SKM-1 treated with dmso at 0.1 percent for 144 hours (cell line): ENCODE measurements around the gene KLRC4.
"Not testable (repeated sequence)": the region's sequence is repeated elsewhere in the genome, so short reads cannot be mapped to it uniquely, and the experiment has no call there.

ENCODE experiments used
- DNase-seq: peaks from one replicate; lab custom pipeline; 2025; ENCODE audit not compliant: unreplicated experiment; lab: John Stamatoyannopoulos, UW

Gene KLRC4

DNA sequence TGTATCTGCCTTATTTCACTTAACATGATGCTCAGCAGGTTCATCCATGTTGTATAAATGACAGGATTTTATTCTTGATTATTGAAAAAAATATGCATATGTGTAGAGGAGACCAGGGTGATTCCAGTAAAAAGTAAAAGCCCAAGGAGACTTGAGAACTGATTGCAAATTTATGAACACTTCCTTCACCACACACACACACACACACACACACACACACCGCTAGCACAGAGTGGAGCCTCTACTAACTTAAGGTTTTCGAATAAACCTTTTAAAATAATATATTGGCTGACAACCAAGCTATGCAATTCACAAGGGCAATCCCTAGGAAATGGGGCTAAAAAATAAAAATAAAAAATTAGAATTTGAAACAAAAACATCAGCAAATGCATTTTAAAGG, 11.4 kb downstream of the KLRC4 start:
- DNase-seq, result no peak

- no peak for DNase-seq
Measured at GRCh38 chr12:10397296-10397695, 12.3 kb downstream of the KLRC4 start.

- not testable (repeated sequence) for DNase-seq
Measured at GRCh38 chr12:10396176-10396575, 13.4 kb downstream of the KLRC4 start.

GRCh38 chr12:10395390-10395998, 14.1 kb downstream of the KLRC4 start:
- peak; percentile 36 for DNase-seq

DNA sequence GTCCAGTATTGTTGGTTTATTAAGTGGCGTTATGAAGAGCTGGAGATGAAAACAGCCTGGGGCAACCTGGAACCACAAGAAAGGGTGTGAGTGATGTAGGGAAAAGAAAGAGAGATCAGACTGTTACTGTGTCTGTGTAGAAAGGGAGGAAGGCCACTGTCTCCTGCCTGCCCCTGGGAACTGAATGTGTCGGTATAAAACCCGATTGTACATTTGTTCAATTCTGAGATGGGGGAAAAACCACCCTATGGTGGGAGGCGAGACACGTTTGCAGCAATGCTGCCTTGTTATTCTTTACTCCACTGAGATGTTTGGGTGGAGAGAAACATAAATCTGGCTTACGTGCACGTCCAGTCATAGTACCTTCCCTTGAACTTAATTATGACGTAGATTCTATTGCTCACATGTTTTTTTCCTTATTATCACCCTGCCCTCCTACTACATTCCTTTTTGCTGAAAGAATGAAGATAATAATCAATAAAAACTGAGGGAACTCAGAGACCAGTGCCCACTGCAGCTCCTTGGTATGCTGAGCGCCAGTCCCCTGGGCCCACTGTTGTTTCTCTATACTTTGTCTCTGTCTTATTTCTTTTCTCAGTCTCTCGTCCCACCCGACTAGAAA, 14.9 kb downstream of the KLRC4 start:
- DNase-seq, result not testable (repeated sequence)

GRCh38 chr12:10393291-10393690, 16.3 kb downstream of the KLRC4 start:
- no peak for DNase-seq

DNA sequence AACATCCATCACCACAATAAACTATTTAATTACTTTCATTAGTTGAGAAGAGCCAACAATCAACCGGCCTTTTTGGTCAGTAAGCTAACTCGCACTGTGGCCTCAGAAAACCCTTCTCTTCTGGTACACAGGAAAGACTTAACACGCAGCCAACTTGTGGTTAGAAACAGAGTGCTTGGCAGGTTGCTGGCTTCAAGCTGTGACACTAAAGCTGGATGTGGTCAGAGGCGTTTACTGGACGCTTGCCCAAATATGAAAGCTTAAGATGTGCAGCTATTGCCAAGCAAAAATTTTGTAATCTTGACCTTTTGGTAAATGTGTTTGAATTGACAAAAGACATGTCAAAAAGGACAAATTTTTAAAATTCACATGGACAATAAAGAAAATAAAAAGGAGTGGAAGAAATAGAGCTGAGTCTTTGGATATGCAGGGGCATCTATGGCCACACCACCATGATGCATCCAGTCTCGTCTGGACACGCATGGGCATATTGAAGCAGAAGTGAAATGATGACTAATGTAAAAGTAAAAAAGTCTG, 17.1 kb downstream of the KLRC4 start:
- DNase-seq, result no peak

DNA sequence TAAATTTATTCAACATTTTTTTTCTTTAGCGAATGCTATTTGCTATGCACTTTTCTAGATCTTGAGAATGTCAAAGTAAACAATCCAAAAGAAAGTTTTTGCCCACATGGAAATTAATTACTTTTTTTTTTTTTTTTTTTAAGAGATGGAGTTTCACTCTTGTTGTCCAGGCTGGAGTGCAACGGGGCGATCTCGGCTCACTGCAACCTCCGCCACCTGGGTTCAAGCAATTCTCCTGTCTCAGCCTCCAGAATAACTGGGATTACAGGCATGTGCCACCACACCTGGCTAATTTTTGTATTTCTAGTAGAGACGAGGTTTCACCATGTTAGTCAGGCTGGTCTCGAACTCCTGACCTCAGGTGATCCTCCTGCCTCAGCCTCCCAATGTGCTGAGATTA, 18.6 kb downstream of the KLRC4 start:
- DNase-seq, result not testable (repeated sequence)

- DNase-seq, result no peak
Measured at GRCh38 chr12:10389904-10390303, 19.7 kb downstream of the KLRC4 start, which contains the start of gene KLRK1. Gene KLRK1, minus strand, starts transcription at chr12:10390041. Its CDS starts 1,231 bp downstream, at chr12:10388810.

- DNase-seq, result no peak
Measured at GRCh38 chr12:10388624-10389413, 20.7 kb downstream of the KLRC4 start.

DNA sequence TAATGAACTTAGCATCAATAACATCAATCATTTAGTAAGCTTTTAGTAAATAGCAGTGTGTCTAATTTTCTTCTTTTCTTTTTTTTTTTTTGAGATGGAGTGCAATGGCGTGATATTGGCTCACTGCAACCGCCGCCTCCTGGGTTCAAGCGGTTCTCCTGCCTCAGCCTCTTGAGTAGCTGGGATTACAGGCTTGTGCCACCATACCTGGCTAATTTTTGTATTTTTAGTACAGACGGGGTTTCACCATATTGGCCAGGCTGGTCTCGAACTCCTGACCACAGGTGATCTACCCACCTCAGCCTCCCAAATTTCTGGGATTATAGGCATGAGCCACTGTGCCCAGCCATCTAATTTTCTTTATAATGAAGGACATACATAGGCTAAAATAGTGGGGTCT, 22.1 kb downstream of the KLRC4 start:
- not testable (repeated sequence) for DNase-seq

DNA sequence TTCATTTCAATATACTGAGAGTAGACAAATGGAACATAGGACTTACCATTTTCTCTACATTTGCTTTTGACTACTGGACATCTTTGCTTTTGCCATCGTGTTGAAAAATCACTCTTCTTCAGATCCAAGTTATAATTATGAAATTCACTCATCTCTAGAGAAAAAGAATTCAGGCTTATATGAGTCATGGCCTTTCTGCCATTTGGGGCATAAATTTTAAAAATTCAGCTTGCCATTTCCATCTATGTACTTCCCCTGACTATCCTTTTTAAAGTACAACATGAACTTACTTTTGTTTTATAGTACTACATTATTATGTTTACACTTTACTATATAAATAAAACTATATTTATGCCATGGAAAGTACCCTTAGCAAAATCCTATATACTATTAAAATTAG, 22.7 kb downstream of the KLRC4 start:
- DNase-seq, result no peak

- DNase-seq, result no peak
Measured at GRCh38 chr12:10385166-10385613, 24.4 kb downstream of the KLRC4 start.

DNA sequence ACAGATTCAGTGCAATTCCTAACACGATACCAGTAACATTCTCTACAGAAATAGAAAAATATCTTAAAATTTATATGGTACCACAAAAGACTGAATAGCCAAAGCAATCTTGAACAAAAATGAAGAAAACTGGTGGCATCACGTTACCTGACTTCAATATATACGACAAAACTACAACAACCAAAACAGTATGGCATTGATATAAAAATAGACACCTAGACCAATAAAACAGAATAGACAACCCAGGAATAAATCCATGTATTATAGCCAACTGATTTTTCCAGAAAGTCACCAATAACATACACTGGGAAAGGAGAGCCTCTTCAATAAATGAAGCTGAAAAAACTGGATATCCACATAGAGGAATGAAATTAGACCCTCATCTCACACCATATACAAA, 25.4 kb downstream of the KLRC4 start:
- DNase-seq, result no peak

DNA sequence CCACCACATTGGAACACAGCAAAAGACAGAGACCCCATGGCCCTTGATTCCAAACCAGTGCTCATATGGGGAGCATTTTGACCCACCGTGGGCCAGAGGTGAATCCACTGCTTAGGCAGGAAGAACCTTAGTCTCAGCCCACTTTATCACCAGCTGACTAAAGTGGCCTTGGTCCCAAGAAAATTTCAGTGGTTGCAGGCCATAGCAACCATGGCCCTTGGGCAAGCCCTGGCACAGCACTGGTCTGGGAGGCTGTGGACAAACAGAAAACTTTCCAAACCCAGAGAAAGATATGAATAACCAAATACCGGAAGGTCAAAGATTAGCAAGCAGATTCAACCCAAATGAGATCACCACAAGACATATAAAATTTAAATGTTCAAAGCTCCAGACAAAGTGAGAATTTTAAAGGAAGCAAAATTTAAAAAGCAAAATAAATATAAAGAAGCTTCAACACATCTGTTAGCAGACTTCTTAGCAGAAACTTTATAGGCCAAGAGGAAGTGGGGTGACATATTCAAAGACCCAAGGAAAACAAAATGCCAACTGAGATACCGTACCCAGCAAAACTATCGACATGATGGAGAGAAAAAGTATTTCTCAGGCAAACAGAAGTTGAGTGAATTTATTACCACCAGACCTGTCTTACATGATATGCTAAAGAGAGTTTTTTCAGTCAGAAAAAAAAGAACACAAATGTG, 27.5 kb downstream of the KLRC4 start:
- DNase-seq, result no peak

DNA sequence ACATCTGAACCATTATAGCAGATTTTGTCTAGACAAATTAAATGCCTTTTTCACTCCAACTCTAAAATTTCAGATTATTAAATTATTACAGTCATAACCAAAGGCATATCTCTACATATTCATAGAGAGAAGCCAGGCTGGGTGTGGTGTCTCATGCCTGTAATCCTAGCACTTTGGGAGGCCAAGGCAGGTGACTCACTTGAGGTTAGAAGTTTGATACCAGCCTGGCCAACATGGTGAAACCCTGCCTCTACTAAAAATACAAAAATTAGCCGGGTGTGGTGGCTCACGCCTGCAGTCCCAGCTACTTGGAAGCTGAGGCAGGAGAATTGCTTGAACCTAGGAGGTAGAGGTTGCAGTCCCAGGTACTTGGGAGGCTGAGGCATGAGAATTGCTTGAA, 30.8 kb downstream of the KLRC4 start:
- DNase-seq, result not testable (repeated sequence)

GRCh38 chr12:10374624-10375018, 34.9 kb downstream of the KLRC4 start:
- no peak for DNase-seq

GRCh38 chr12:10372559-10372958, 37.0 kb downstream of the KLRC4 start:
- DNase-seq, result no peak

- not testable (repeated sequence) for DNase-seq
Measured at GRCh38 chr12:10371893-10372535, 37.5 kb downstream of the KLRC4 start.

DNA sequence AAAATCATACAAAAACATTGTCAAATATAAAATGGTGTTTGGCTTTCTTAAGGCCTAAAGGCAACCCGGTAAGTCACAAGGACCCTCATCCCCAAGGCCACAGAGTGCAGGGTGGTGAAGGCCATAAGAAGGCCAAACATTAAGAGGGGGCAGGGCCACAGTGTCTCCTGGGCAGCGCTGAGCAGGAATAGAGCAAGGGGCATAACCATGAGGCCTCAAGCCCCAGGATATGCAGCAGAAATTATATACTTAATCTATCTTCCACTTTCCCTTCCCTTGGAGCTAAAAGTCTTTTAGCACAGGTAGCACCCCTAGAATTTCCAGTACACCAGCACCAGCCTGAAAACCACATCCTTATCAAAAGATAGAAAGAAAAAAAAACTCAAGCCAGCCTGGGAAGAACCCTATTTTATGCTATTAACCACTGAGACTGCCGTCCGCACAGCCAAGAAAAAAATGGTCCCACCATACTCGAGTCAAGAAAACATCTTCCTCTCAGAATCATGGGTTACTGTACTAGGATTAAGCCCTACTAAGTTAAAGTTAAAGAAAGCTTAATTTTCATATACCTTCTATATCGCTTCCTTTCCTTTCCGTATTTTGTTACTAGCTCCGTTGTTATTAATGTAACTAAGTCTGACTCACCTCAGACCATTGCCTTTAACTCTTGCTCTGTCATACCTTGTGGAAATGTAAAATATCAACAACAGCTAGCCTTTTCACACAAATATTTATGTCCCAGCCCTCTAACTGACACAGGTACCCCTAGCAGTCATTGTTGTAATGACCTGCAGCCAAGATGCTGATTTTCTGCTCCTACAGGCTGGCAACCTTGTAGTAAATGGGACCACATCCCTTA, 39.8 kb downstream of the KLRC4 start:
- DNase-seq, result no peak
